ENCODE results near the gene ROMO1.

GRCh38 chr20:35729836-35730582, 30.8 kb downstream of the ROMO1 start:
- TF ChIP-seq MYC (IDR thresholded peaks at IDR 0.05; ENCODE audit: borderline replicate concordance, low read length) (no peak), MAX (IDR thresholded peaks at IDR 0.05) (no peak), JUN (IDR thresholded peaks at IDR 0.05) (no peak), CEBPB (IDR thresholded peaks at IDR 0.05) (no peak), EP300 (IDR thresholded peaks at IDR 0.05) (no peak)
- TF ChIP-seq, protein P1, sequence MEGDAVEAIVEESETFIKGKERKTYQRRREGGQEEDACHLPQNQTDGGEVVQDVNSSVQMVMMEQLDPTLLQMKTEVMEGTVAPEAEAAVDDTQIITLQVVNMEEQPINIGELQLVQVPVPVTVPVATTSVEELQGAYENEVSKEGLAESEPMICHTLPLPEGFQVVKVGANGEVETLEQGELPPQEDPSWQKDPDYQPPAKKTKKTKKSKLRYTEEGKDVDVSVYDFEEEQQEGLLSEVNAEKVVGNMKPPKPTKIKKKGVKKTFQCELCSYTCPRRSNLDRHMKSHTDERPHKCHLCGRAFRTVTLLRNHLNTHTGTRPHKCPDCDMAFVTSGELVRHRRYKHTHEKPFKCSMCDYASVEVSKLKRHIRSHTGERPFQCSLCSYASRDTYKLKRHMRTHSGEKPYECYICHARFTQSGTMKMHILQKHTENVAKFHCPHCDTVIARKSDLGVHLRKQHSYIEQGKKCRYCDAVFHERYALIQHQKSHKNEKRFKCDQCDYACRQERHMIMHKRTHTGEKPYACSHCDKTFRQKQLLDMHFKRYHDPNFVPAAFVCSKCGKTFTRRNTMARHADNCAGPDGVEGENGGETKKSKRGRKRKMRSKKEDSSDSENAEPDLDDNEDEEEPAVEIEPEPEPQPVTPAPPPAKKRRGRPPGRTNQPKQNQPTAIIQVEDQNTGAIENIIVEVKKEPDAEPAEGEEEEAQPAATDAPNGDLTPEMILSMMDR (IDR thresholded peaks at IDR 0.05) = no peak
- TF ChIP-seq, protein P2, sequence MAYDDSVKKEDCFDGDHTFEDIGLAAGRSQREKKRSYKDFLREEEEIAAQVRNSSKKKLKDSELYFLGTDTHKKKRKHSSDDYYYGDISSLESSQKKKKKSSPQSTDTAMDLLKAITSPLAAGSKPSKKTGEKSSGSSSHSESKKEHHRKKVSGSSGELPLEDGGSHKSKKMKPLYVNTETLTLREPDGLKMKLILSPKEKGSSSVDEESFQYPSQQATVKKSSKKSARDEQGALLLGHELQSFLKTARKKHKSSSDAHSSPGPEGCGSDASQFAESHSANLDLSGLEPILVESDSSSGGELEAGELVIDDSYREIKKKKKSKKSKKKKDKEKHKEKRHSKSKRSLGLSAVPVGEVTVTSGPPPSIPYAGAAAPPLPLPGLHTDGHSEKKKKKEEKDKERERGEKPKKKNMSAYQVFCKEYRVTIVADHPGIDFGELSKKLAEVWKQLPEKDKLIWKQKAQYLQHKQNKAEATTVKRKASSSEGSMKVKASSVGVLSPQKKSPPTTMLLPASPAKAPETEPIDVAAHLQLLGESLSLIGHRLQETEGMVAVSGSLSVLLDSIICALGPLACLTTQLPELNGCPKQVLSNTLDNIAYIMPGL (CRISPR knock-in tag; IDR thresholded peaks at IDR 0.05; ENCODE audit: borderline replicate concordance) = no peak

Measured in A549 (cell line).